K562 (cell line): ENCODE measurements around the gene HOXD1. TPM values are rescaled to one million over a fixed set of nuclear protein-coding genes. Genes with fewer than 3 reads are reported as not detected.

Source experiments
- ATAC-seq: fragments of 200-7000 bp; cut with Tn5 transposase; 3 replicates; pipeline ENCODE4 v1.9.1; 2020; ENCODE audit warnings: moderate library complexity
- BruUV-seq: library from RNA; stranded (reverse); fragments of 400-500 nt; replicated peaks from 2 replicates; lab custom pipeline; 2021; lab: Mats Ljungman, UMichigan
- CTCF ChIA-PET: fragments of 300-600 bp; formaldehyde crosslinking; extraction: SDS; loops from one replicate; lab custom pipeline; 2021; ENCODE audit warnings: low intra/inter-chr PET ratio; lab: Yijun Ruan, JAX
- POLR2A ChIA-PET: fragments of 300-600, 350-650 bp; sonication (Branson Sonifier 250); formaldehyde crosslinking; extraction: SDS; loops from one replicate; lab custom pipeline; 2021; ENCODE audit warnings: antibody characterized with exemption, inconsistent platforms; lab: Yijun Ruan, JAX
- DNase-seq, 4 experiments: peaks; one replicate each; pipeline versions ENCODE4 v3.0.0 to v3.0.0-alpha.2; 2011 to 2018; ENCODE audit warnings: low spot score in 3 of 4, mixed read lengths in 3 of 4; ENCODE audit errors: extremely low read depth in 1 of 4
- FAIRE-seq: peaks from 2 replicates; lab custom pipeline; 2011; peaks lifted over from hg19 to GRCh38; lab: Jason Lieb, UNC
- H2AFZ ChIP-seq: 2 replicates; pipeline ENCODE4 v1.6.0; 2011; ENCODE audit warnings: low read depth, low read length, control low read depth, inconsistent platforms
- H3K27ac ChIP-seq: fragments of 200-600 bp; 3 replicates; pipeline ENCODE4 v1.8.0; 2011; ENCODE audit warnings: low read depth, mild to moderate bottlenecking, control low read depth, inconsistent platforms, low read length, moderate library complexity, mixed read lengths; ENCODE audit errors: extremely low read depth
- H3K27me3 ChIP-seq, 2 experiments: fragments of 300-600 bp in 1 of 2; 2 replicates in 1 of 2; 3 replicates in 1 of 2; pipeline versions ENCODE4 v1.6.0 to v1.8.0; 2011; ENCODE audit warnings: inconsistent platforms in 2 of 2, low read length in 2 of 2, mild to moderate bottlenecking in 1 of 2, mixed read lengths in 1 of 2, moderate library complexity in 1 of 2; ENCODE audit not compliant: control insufficient read depth in 2 of 2, insufficient read depth in 2 of 2
- H3K36me3 ChIP-seq: fragments of 300-600 bp; 3 replicates; pipeline ENCODE4 v1.8.0; 2011; ENCODE audit warnings: mild to moderate bottlenecking, low read length, inconsistent platforms; ENCODE audit not compliant: control insufficient read depth, insufficient read depth
- H3K4me1 ChIP-seq, 2 experiments: fragments of 200-600 bp in 1 of 2; replicated peaks in 1 of 2; 2 replicates in 1 of 2; 3 replicates in 1 of 2; pipeline versions ENCODE4 v1.5.1 to v1.8.0; 2011; ENCODE audit warnings: inconsistent platforms in 2 of 2, low read length in 2 of 2, mild to moderate bottlenecking in 1 of 2, mixed read lengths in 1 of 2, moderate library complexity in 1 of 2; ENCODE audit not compliant: control insufficient read depth in 2 of 2, insufficient read depth in 2 of 2
- H3K4me2 ChIP-seq: 2 replicates; pipeline ENCODE4 v1.6.1; 2011; ENCODE audit warnings: low read length, control low read depth, inconsistent platforms, mixed read lengths; ENCODE audit not compliant: insufficient read depth
- H3K4me3 ChIP-seq: fragments of 200-600 bp; sonication (generic), shearing (Covaris generic); 2 replicates; pipeline ENCODE4 v1.5.1; 2016; ENCODE audit warnings: control low read depth, inconsistent platforms
- H3K79me2 ChIP-seq: fragments of 200-600 bp; 3 replicates; pipeline ENCODE4 v1.8.0; 2011; ENCODE audit warnings: low read length, inconsistent platforms; ENCODE audit not compliant: control insufficient read depth, insufficient read depth
- H3K9ac ChIP-seq, 2 experiments: 2 replicates each; pipeline versions ENCODE4 v1.6.0 to v1.6.1; 2011; ENCODE audit warnings: low read depth in 2 of 2, low read length in 2 of 2, control low read depth in 1 of 2, inconsistent platforms in 1 of 2, mild to moderate bottlenecking in 1 of 2, mixed read lengths in 1 of 2; ENCODE audit not compliant: insufficient read depth in 1 of 2
- H3K9me1 ChIP-seq: one replicate; pipeline ENCODE4 v1.6.0; 2011; ENCODE audit warnings: inconsistent platforms, mild to moderate bottlenecking, low read length, moderate library complexity; ENCODE audit not compliant: control insufficient read depth, insufficient read depth
- H3K9me3 ChIP-seq: replicated peaks from 2 replicates; pipeline ENCODE4 v1.5.1; 2011; ENCODE audit warnings: low read depth, low read length, inconsistent platforms; ENCODE audit not compliant: control insufficient read depth, insufficient read depth
- H4K20me1 ChIP-seq: replicated peaks from 2 replicates; pipeline ENCODE4 v1.6.1; 2011; ENCODE audit warnings: low read length, inconsistent platforms, mixed read lengths; ENCODE audit not compliant: control insufficient read depth, insufficient read depth
- EHMT2 ChIP-seq: fragments of 450-650 bp; IDR thresholded peaks from 2 replicates; pipeline ENCODE4 v1.6.1; 2018; ENCODE audit warnings: antibody characterized with exemption
- EZH2 ChIP-seq: IDR thresholded peaks from 2 replicates; pipeline ENCODE4 v1.6.1; 2012; ENCODE audit warnings: low read depth, mild to moderate bottlenecking, inconsistent platforms, low read length, borderline replicate concordance
- HNRNPL ChIP-seq: fragments of 200-400 bp; formaldehyde crosslinking; IDR thresholded peaks from 2 replicates; pipeline ENCODE4 v1.6.1; 2017; ENCODE audit warnings: low read depth, mild to moderate bottlenecking, low read length
- MAX ChIP-seq: sonication (generic); formaldehyde crosslinking; IDR thresholded peaks from 2 replicates; pipeline ENCODE4 v1.9.0; 2022; ENCODE audit warnings: mild to moderate bottlenecking, missing genetic modification reagents
- MEIS2 ChIP-seq: fragments of 450-650 bp; IDR thresholded peaks from 2 replicates; pipeline ENCODE4 v1.6.1; 2014; ENCODE audit warnings: mild to moderate bottlenecking; ENCODE audit not compliant: partially characterized antibody
- WGBS: fragments of 100-300 bp; shearing (Covaris generic); methylation state at CpG from one replicate; pipeline ENCODE4 v1.1.6; 2016; ENCODE audit warnings: low coverage, mixed read lengths; ENCODE audit not compliant: insufficient coverage; ENCODE audit errors: missing lambda C conversion rate; 5-methylcytosine and 5-hydroxymethylcytosine counted together
- in situ Hi-C: fragments of 300-500 bp; cut with MboI; formaldehyde crosslinking; loops from 4 replicates; pipeline ENCODE4 v1.15.0; 2018; ENCODE audit warnings: inconsistent platforms, mixed read lengths
- intact Hi-C: fragments of 100-400 bp; cut with micrococcal nuclease; formaldehyde crosslinking; loops from 2 replicates; pipeline ENCODE4 v1.14.2; 2022
- polyA plus RNA-seq, 8 experiments: library from polyadenylated mRNA; depleted of rRNA in 4 of 8; stranded (reverse) in 5 of 8; unstranded in 3 of 8; fragments of >200 nt; fragmentation: Nextera tagmentation in 2 of 8; fragmentation: Illumina TruSeq in 1 of 8; extraction: Ambion mirVana in 2 of 8; extraction: Trizol in 1 of 8; gene quantifications; 2 replicates each; pipeline versions ENCODE4 v1.2.1 to v1.2.3, GENCODE V29; 2011 to 2014; ENCODE audit warnings: inconsistent platforms in 1 of 8, missing spikeins in 1 of 8
- total RNA-seq, 7 experiments: library from RNA; depleted of rRNA in 6 of 7; stranded (reverse); fragments of >200 nt in 6 of 7; fragmentation: Illumina TruSeq in 2 of 7; extraction: Trizol in 2 of 7; gene quantifications; 2 replicates each; pipeline versions ENCODE4 v1.2.1 to v1.2.3, GENCODE V29; 2011 to 2021; ENCODE audit warnings: low replicate concordance in 1 of 7

Gene HOXD1
- total and polyA plus RNA-seq, 9 of the 15 experiments (the other 6 are each of a cell fraction or from before 2014, with no cell fraction given): not detected

GRCh38 chr2:176164611-176165369 is 23.7 kb upstream of the HOXD1 start:
- DNase-seq (no peak), FAIRE-seq (no peak), ATAC-seq (no peak; the same call in 2 of the 3 replicates)
- Histone ChIP-seq H3K4me1 (peaks cover 0 to 22% of the 10 kb centered on the region in 2 experiments; a peak in 3 of 5 replicates), H4K20me1 (peaks cover 8% of the 10 kb centered on the region), H3K9me1 (no peaks in the 10 kb centered on the region), H2AFZ (no peak overlapping the region), H3K9me3 (no peaks in the 10 kb centered on the region), H3K9ac (no peak overlapping the region), H3K36me3 (no peaks in the 10 kb centered on the region), H3K79me2 (no peaks in the 10 kb centered on the region), H3K27me3 (peaks cover 58 to 59% of the 10 kb centered on the region in 2 experiments), H3K27ac (no peak overlapping the region), H3K4me3 (no peak overlapping the region), H3K4me2 (no peak overlapping the region)
- TF ChIP-seq EHMT2 (no peak), MAX (CRISPR knock-in tag) (no peak), HNRNPL (no peak), EZH2 (peak; percentile 74; the same call in 1 of the 2 replicates), MEIS2 (peak; percentile 43)
- intact Hi-C loops (no loop called here), in situ Hi-C loops (no loop called here)
- WGBS: 6% methylated on average over 45 of the region's 52 CpGs
- CTCF ChIA-PET: no interaction called here
- BruUV-seq: no TSS peak
- POLR2A ChIA-PET: interaction anchor here (0.6 to 1.8 kb wide), 4 partner anchors 9 to 341 kb away, joined by 3 to 4 read pairs (median 3); no protein-coding TSS in a partner anchor
